CD8-positive, alpha-beta memory T cell (primary cell): ENCODE results near the gene ACTL6B. TPM values are rescaled to one million over a fixed set of nuclear protein-coding genes. Genes with fewer than 3 reads are reported as not detected.

Source experiments
- CTCF ChIA-PET: fragments of 350-600 bp; sonication (Branson Sonifier 250); formaldehyde crosslinking; loops from one replicate; lab custom pipeline; 2021; ENCODE audit warnings: antibody characterized with exemption; lab: Charles Lee
- POLR2A ChIA-PET: fragments of 350-600 bp; sonication (Branson Sonifier 250); formaldehyde crosslinking; loops from one replicate; lab custom pipeline; 2021; ENCODE audit warnings: antibody characterized with exemption; lab: Charles Lee
- DNase-seq, 5 donors: peaks; one replicate each; pipeline versions ENCODE4 v3.0.0 to v3.0.0-alpha.2; 2020 to 2022; ENCODE audit warnings: mixed read lengths in 1 of 5
- H3K27ac ChIP-seq: one replicate; pipeline ENCODE4 v1.7.0; 2013; ENCODE audit warnings: low read depth, mild to moderate bottlenecking, low read length, moderate library complexity
- H3K27me3 ChIP-seq: 2 replicates; pipeline ENCODE4 v1.7.0; 2013; ENCODE audit warnings: low read length, mild to moderate bottlenecking; ENCODE audit not compliant: insufficient read depth, poor library complexity, severe bottlenecking
- H3K36me3 ChIP-seq: 2 replicates; pipeline ENCODE4 v1.7.0; 2013; ENCODE audit warnings: mild to moderate bottlenecking, low read length, moderate library complexity; ENCODE audit not compliant: insufficient read depth
- H3K4me1 ChIP-seq: 2 replicates; pipeline ENCODE4 v1.7.0; 2013; ENCODE audit warnings: mild to moderate bottlenecking, low read length, moderate library complexity; ENCODE audit not compliant: insufficient read depth
- H3K4me3 ChIP-seq: 2 replicates; pipeline ENCODE4 v1.7.0; 2013; ENCODE audit warnings: mild to moderate bottlenecking, low read length
- H3K9me3 ChIP-seq: 2 replicates; pipeline ENCODE4 v1.7.0; 2013; ENCODE audit warnings: mild to moderate bottlenecking, low read length
- H3K27ac Mint-ChIP-seq, 8 donors: one replicate each; pipeline ENCODE4 v1.8.0; 2020 to 2021; ENCODE audit warnings: mixed read lengths in 8 of 8, mild to moderate bottlenecking in 6 of 8, inconsistent platforms in 3 of 8, moderate library complexity in 3 of 8
- H3K27me3 Mint-ChIP-seq, 2 donors: one replicate each; pipeline ENCODE4 v1.8.0; 2020 to 2021; ENCODE audit warnings: mixed read lengths in 2 of 2, mild to moderate bottlenecking in 1 of 2, moderate library complexity in 1 of 2
- H3K36me3 Mint-ChIP-seq, 3 donors: one replicate each; pipeline ENCODE4 v1.8.0; 2020 to 2021; ENCODE audit warnings: mixed read lengths in 3 of 3, inconsistent platforms in 1 of 3, mild to moderate bottlenecking in 1 of 3
- H3K4me1 Mint-ChIP-seq, 3 donors: one replicate each; pipeline ENCODE4 v1.8.0; 2020 to 2021; ENCODE audit warnings: mixed read lengths in 3 of 3, inconsistent platforms in 1 of 3, mild to moderate bottlenecking in 1 of 3
- H3K4me3 Mint-ChIP-seq, 7 donors: one replicate each; pipeline ENCODE4 v1.8.0; 2020 to 2021; ENCODE audit warnings: mixed read lengths in 7 of 7, mild to moderate bottlenecking in 6 of 7, moderate library complexity in 4 of 7, inconsistent platforms in 2 of 7
- H3K9me3 Mint-ChIP-seq, 5 donors: one replicate each; pipeline ENCODE4 v1.8.0; 2020 to 2022; ENCODE audit warnings: mixed read lengths in 5 of 5, mild to moderate bottlenecking in 3 of 5, moderate library complexity in 2 of 5, inconsistent platforms in 1 of 5
- polyA plus RNA-seq: library from polyadenylated mRNA; unstranded; fragments of 300-500 nt; fragmentation: Illumina TruSeq; gene quantifications from one replicate; pipeline ENCODE4 v1.2.3, GENCODE V29; 2021
- total RNA-seq, 2 experiments: library from RNA; stranded (reverse); gene quantifications; one replicate each; pipeline ENCODE4 v1.2.3, GENCODE V29; 2021

ACTL6B gene
- total and polyA plus RNA-seq, 3 experiments from 2014 or later = not detected

DNA sequence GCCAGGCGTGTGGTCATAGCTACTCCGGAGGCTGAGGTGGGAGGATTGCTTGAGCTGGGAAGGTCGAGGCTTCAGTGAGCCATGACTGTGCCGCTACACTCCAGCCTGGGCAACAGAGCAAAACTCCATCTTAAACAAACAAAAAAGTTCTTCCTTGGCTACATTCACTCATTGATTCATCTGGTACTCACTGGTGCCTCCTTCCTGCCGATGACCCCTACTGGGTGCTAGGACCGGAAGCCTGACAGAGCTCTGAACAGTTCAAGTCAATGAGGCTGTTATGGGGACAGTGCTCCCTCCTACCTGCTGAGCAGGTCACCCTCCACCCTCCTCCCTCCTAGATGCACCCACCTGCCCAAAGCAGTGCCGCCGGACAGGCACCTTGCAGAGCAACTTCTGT, 49.1 kb downstream of the ACTL6B start:
- CTCF ChIA-PET = interaction anchor here (0.8 to 1.7 kb wide), 4 partner anchors 22 to 106 kb away, joined by 3 to 5 read pairs (median 3); partner anchors contain the start of gene POP7
- Mint-ChIP-seq H3K27ac (peak overlapping the region in 4 of 8 donors; percentile 44 to 76 (median 55)), H3K4me1 (peaks cover 15 to 37% (median 23%) of the 10 kb centered on the region in 3 donors), H3K4me3 (peak overlapping the region in 2 of 7 donors; percentile 4 to 73), H3K9me3 (no peaks in the 10 kb centered on the region), H3K27me3 (no peaks in the 10 kb centered on the region), H3K36me3 (peaks cover 0 to 2% (median 0%) of the 10 kb centered on the region in 3 donors)
- Histone ChIP-seq H3K27me3 (no peaks in the 10 kb centered on the region), H3K27ac (no peak overlapping the region), H3K4me1 (peaks cover 18% of the 10 kb centered on the region), H3K9me3 (no peaks in the 10 kb centered on the region), H3K4me3 (no peak overlapping the region), H3K36me3 (no peaks in the 10 kb centered on the region)
- POLR2A ChIA-PET = interaction anchor here (0.6 to 1.2 kb wide), 2 partner anchors 21 to 98 kb away, joined by 3 to 4 read pairs; partner anchors contain the start of genes FBXO24 and LRCH4
- DNase-seq = no peak

GRCh38 chr7:100606313-100606712, 49.9 kb downstream of the ACTL6B start:
- Mint-ChIP-seq H3K27me3 (no peaks in the 10 kb centered on the region), H3K4me3 (peak overlapping the region in 6 of 7 donors; percentile 11 to 95 (median 72)), H3K36me3 (no peaks in the 10 kb centered on the region), H3K27ac (peak overlapping the region in 1 of 8 donors; percentile 64), H3K9me3 (no peaks in the 10 kb centered on the region), H3K4me1 (peaks cover 11 to 34% (median 18%) of the 10 kb centered on the region in 3 donors)
- Histone ChIP-seq H3K27ac (no peak overlapping the region), H3K36me3 (no peaks in the 10 kb centered on the region), H3K4me1 (peaks cover 18% of the 10 kb centered on the region), H3K9me3 (no peaks in the 10 kb centered on the region), H3K4me3 (no peak overlapping the region), H3K27me3 (no peaks in the 10 kb centered on the region)
- POLR2A ChIA-PET = interaction anchor here (1.2 to 1.3 kb wide), 2 partner anchors 22 to 99 kb away, joined by 4 to 5 read pairs; no protein-coding TSS in a partner anchor
- no peak for DNase-seq
- CTCF ChIA-PET = interaction anchor here (0.9 to 1.9 kb wide), 6 partner anchors 17 to 99 kb away, joined by 3 to 10 read pairs (median 8); partner anchors contain the start of genes FBXO24, LRCH4 and POP7

- ChIA-PET CTCF (interaction anchor here (0.7 to 1.9 kb wide), 11 partner anchors 8 to 247 kb away, joined by 3 to 10 read pairs (median 4); partner anchors contain the start of genes FBXO24, LRCH4 and SLC12A9), POLR2A (interaction anchor here (0.6 to 3.2 kb wide), 6 partner anchors 19 to 76 kb away, joined by 3 to 14 read pairs (median 3); partner anchors contain the start of genes FBXO24 and LRCH4)
- Histone ChIP-seq H3K4me3 (peak overlapping the region; percentile 38), H3K36me3 (no peaks in the 10 kb centered on the region), H3K9me3 (no peaks in the 10 kb centered on the region), H3K27me3 (no peaks in the 10 kb centered on the region), H3K4me1 (peaks cover 18% of the 10 kb centered on the region), H3K27ac (peak overlapping the region; percentile 47)
- DNase-seq = peak in 4 of 5 donors; percentile 24 to 61 (median 42)
- Mint-ChIP-seq H3K4me1 (peaks cover 11 to 30% (median 18%) of the 10 kb centered on the region in 3 donors), H3K36me3 (no peaks in the 10 kb centered on the region), H3K27ac (peak overlapping the region in 7 of 8 donors; percentile 56 to 89 (median 79)), H3K9me3 (no peaks in the 10 kb centered on the region), H3K27me3 (no peaks in the 10 kb centered on the region), H3K4me3 (peak overlapping the region; percentile 81 to 95 (median 87))
These were observed 51.0 kb downstream of the ACTL6B start for GRCh38 chr7:100604976-100605911.

DNA sequence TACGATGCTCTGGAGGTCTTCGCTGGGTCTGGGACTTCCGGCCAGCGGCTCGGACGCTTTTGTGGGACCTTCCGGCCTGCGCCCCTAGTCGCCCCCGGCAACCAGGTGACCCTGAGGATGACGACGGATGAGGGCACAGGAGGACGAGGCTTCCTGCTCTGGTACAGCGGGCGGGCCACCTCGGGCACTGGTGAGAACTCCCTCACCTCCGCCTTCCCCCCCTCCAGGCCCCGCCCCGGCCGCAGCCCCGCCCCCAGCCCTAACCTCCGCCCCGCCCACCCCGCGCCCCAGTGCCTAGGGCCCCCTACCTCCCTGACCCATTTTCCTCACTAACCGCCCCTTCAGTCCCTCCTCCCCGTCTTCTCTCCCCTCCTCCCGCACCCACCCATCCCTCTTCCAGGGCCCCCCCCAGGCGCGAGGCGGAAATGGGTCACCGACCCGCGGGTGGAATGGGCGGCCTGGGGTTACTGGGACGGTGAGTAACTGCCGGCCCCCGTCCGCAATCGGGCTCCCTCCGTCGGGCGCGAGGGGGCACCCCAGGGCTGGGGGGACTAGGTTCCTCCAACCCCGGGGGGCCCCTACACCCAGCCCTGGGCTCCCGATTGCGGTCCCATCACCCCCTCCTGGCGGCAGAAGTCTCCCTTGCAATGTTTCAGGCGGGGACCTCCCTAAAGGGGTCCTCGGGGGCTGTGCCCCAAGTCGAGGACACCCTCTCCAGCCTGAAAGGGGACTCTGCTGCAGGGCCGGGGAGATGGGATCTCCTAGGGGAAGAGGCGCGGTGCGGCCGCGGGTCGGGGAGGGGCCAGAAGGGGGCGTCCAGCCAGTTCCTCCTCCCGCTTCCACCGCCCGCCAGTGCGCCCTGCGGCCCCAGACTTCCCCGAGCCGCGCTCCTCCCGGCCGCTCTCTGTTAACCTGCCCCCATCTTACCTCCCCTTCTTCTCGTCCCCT, 51.9 kb downstream of the ACTL6B start:
- ChIA-PET POLR2A (interaction anchor here (0.6 to 3.2 kb wide), 8 partner anchors 18 to 176 kb away, joined by 3 to 14 read pairs (median 3); partner anchors contain the start of genes FBXO24, LRCH4 and ZCWPW1), CTCF (interaction anchor here (0.8 to 2.0 kb wide), 14 partner anchors 9 to 248 kb away, joined by 3 to 10 read pairs (median 4); partner anchors contain the start of genes FBXO24, LRCH4, MOSPD3 and SLC12A9)
- Mint-ChIP-seq H3K4me1 (peaks cover 11 to 30% (median 18%) of the 10 kb centered on the region in 3 donors), H3K9me3 (no peaks in the 10 kb centered on the region), H3K27ac (peak overlapping the region; percentile 38 to 98 (median 94)), H3K36me3 (no peaks in the 10 kb centered on the region), H3K4me3 (peak overlapping the region; percentile 81 to 95 (median 87)), H3K27me3 (no peaks in the 10 kb centered on the region)
- H3K9me3 ChIP-seq = no peaks in the 10 kb centered on the region
- H3K27ac ChIP-seq = peak overlapping the region; percentile 75
- DNase-seq = peak; percentile 64 to 88 (median 76)
- no peaks in the 10 kb centered on the region for H3K36me3 ChIP-seq
- peak overlapping the region; percentile 55 for H3K4me3 ChIP-seq
- H3K4me1 ChIP-seq = peaks cover 18% of the 10 kb centered on the region
- H3K27me3 ChIP-seq = no peaks in the 10 kb centered on the region

- Histone ChIP-seq H3K27me3 (no peaks in the 10 kb centered on the region), H3K27ac (peak overlapping the region; percentile 75), H3K4me1 (peaks cover 18% of the 10 kb centered on the region), H3K9me3 (no peaks in the 10 kb centered on the region), H3K4me3 (peak overlapping the region; percentile 55), H3K36me3 (no peaks in the 10 kb centered on the region)
- H3K27ac Mint-ChIP-seq = peak overlapping the region in 7 of 8 donors; percentile 91 to 98 (median 94)
- POLR2A ChIA-PET = interaction anchor here (0.6 to 3.2 kb wide), 4 partner anchors 17 to 175 kb away, joined by 3 to 14 read pairs (median 5); partner anchors contain the start of genes FBXO24, LRCH4 and ZCWPW1
- CTCF ChIA-PET = interaction anchor here (0.9 to 2.0 kb wide), 6 partner anchors 9 to 249 kb away, joined by 3 to 8 read pairs (median 5); partner anchors contain the start of genes FBXO24, LRCH4, MOSPD3 and SLC12A9
- peak overlapping the region; percentile 80 to 95 (median 85) for H3K4me3 Mint-ChIP-seq
- no peaks in the 10 kb centered on the region for H3K9me3 Mint-ChIP-seq
- H3K27me3 Mint-ChIP-seq = no peaks in the 10 kb centered on the region
- no peak for DNase-seq
- peaks cover 11 to 30% (median 18%) of the 10 kb centered on the region in 3 donors for H3K4me1 Mint-ChIP-seq
- H3K36me3 Mint-ChIP-seq = no peaks in the 10 kb centered on the region
These were observed 52.6 kb downstream of the ACTL6B start for GRCh38 chr7:100603726-100604027.

DNA sequence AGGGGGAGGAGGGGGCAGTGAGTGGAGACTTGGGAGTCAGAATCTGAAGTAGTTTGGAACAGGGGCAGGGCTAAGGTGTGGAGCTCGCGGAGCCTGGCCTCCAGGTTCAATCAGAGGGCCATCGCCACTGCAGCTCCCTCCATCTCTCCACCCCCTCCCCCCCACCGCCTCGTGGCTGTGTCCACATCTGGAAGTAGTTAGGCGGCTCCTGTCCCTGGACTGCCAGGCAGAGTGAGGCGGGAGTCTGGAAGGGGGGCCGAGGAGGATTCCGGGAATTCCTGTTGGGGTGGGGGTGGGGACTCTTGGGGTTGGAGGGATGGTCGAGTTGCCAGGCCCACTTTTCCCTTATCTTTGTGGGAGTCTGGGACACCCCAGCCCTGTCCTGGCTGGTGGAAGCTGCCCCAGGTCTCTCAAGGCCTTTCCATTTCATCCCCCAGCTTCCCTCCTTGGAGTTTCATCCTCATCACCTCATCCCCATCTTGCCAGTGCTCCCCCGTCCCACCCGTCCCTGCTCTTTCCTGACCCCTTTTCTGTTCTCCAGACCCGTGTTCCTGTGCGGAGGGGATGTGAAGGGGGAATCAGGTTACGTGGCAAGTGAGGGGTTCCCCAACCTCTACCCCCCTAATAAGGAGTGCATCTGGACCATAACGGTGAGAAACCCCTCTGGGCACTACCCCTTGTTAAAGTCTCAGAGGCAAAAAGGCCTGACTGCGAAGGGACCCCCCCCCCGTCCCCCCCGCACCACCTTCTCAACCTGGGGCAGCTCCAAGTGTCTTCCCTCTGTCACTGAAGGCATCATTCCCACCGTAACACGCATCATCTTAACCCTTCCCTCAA, 53.1 kb downstream of the ACTL6B start:
- ChIA-PET CTCF (interaction anchor here (0.9 to 2.0 kb wide), 7 partner anchors 10 to 249 kb away, joined by 3 to 8 read pairs (median 5); partner anchors contain the start of genes FBXO24, LRCH4, MOSPD3 and SLC12A9), POLR2A (interaction anchor here (0.6 to 3.2 kb wide), 4 partner anchors 17 to 174 kb away, joined by 3 to 14 read pairs (median 5); partner anchors contain the start of genes FBXO24, LRCH4 and ZCWPW1)
- Histone ChIP-seq H3K27ac (peak overlapping the region; percentile 75), H3K27me3 (no peaks in the 10 kb centered on the region), H3K4me1 (peaks cover 18% of the 10 kb centered on the region), H3K4me3 (peak overlapping the region; percentile 55), H3K36me3 (no peaks in the 10 kb centered on the region), H3K9me3 (no peaks in the 10 kb centered on the region)
- no peaks in the 10 kb centered on the region for H3K9me3 Mint-ChIP-seq
- H3K27me3 Mint-ChIP-seq = no peaks in the 10 kb centered on the region
- peaks cover 13 to 34% (median 18%) of the 10 kb centered on the region in 3 donors for H3K4me1 Mint-ChIP-seq
- H3K27ac Mint-ChIP-seq = peak overlapping the region in 7 of 8 donors; percentile 18 to 98 (median 93)
- peak overlapping the region; percentile 80 to 95 (median 85) for H3K4me3 Mint-ChIP-seq
- no peaks in the 10 kb centered on the region for H3K36me3 Mint-ChIP-seq
- DNase-seq = no peak
